Keratinocyte (primary cell): Measurements from ENCODE around the gene SERPINB4. TPM values are rescaled to one million over a fixed set of nuclear protein-coding genes. Genes with fewer than 3 reads are reported as not detected.

ENCODE experiments used
- DNase-seq: peaks from one replicate; pipeline ENCODE4 v3.0.0-alpha.2; 2011; ENCODE audit warnings: low read depth, missing footprints, low spot score
- FAIRE-seq: peaks from 2 replicates; lab custom pipeline; 2011; peaks lifted over from hg19 to GRCh38; lab: Jason Lieb, UNC
- H2AFZ ChIP-seq: 2 replicates; pipeline ENCODE4 v1.6.0; 2012; ENCODE audit warnings: low read length, control low read depth, inconsistent platforms; ENCODE audit not compliant: control insufficient read depth
- H3K27ac ChIP-seq: 2 replicates; pipeline ENCODE4 v1.5.1; 2011; ENCODE audit warnings: low read length; ENCODE audit not compliant: control insufficient read depth, insufficient read depth
- H3K27me3 ChIP-seq: 3 replicates; pipeline ENCODE4 v1.6.0; 2011; ENCODE audit warnings: low read length; ENCODE audit not compliant: control insufficient read depth, insufficient read depth; ENCODE audit errors: extremely low read depth
- H3K36me3 ChIP-seq, 2 experiments: 2 replicates in 1 of 2; 3 replicates in 1 of 2; pipeline ENCODE4 v1.5.1; 2011; ENCODE audit warnings: low read length in 2 of 2, mild to moderate bottlenecking in 1 of 2; ENCODE audit not compliant: control insufficient read depth in 2 of 2, insufficient read depth in 2 of 2; ENCODE audit errors: extremely low read depth in 1 of 2
- H3K4me1 ChIP-seq: 3 replicates; pipeline ENCODE4 v1.5.1; 2011; ENCODE audit warnings: low read length; ENCODE audit not compliant: control insufficient read depth, insufficient read depth; ENCODE audit errors: extremely low read depth
- H3K4me2 ChIP-seq: 3 replicates; pipeline ENCODE4 v1.6.0; 2011; ENCODE audit warnings: low read depth, low read length; ENCODE audit not compliant: control insufficient read depth, insufficient read depth; ENCODE audit errors: extremely low read depth
- H3K4me3 ChIP-seq, 3 experiments: fragments of 200-600 bp in 1 of 3; sonication (generic) in 1 of 3; 2 replicates in 2 of 3; 3 replicates in 1 of 3; pipeline ENCODE4 v1.5.1; 2011 to 2016; ENCODE audit warnings: low read length in 3 of 3, mild to moderate bottlenecking in 3 of 3, control low read depth in 2 of 3, inconsistent platforms in 1 of 3, low read depth in 1 of 3, mixed read lengths in 1 of 3, mixed run types in 1 of 3, moderate library complexity in 1 of 3; ENCODE audit not compliant: control insufficient read depth in 2 of 3, insufficient read depth in 2 of 3; ENCODE audit errors: extremely low read depth in 1 of 3
- H3K79me2 ChIP-seq: 2 replicates; pipeline ENCODE4 v1.6.0; 2012; ENCODE audit warnings: low read length; ENCODE audit not compliant: control insufficient read depth, insufficient read depth
- H3K9ac ChIP-seq: 3 replicates; pipeline ENCODE4 v1.6.0; 2011; ENCODE audit warnings: low read length; ENCODE audit not compliant: control insufficient read depth, insufficient read depth; ENCODE audit errors: extremely low read depth
- H3K9me1 ChIP-seq: 3 replicates; pipeline ENCODE4 v1.6.0; 2011; ENCODE audit warnings: low read length; ENCODE audit not compliant: control insufficient read depth, insufficient read depth; ENCODE audit errors: extremely low read depth
- H3K9me3 ChIP-seq: 2 replicates; pipeline ENCODE4 v1.5.1; 2012; ENCODE audit warnings: low read depth, low read length; ENCODE audit not compliant: control insufficient read depth
- H4K20me1 ChIP-seq: 3 replicates; pipeline ENCODE4 v1.6.0; 2011; ENCODE audit warnings: low read length; ENCODE audit not compliant: control insufficient read depth, insufficient read depth; ENCODE audit errors: extremely low read depth
- EZH2 ChIP-seq: IDR thresholded peaks from one replicate; pipeline ENCODE4 v1.6.1; 2012; ENCODE audit warnings: inconsistent platforms, mild to moderate bottlenecking, low read length, moderate library complexity
- dilution Hi-C: fragments of 300-500 bp; cut with MboI; formaldehyde crosslinking; loops from one replicate; pipeline ENCODE4 v1.7.0; 2020; ENCODE audit warnings: low sequenced_read_pairs; ENCODE audit not compliant: extremely low pct_ligation_motif_present
- polyA plus RNA-seq, 5 experiments: library from polyadenylated mRNA; depleted of rRNA in 3 of 5; stranded (reverse) in 3 of 5; stranded (forward) in 1 of 5; unstranded in 1 of 5; fragments of >200 nt; gene quantifications; 1 replicate in 1 of 5; 2 replicates in 3 of 5; 3 replicates in 1 of 5; pipeline versions ENCODE4 v1.2.1 to v1.2.3, GENCODE V29; 2011 to 2012; ENCODE audit warnings: missing spikeins in 2 of 5, low read depth in 1 of 5, low replicate concordance in 1 of 5
- TF ChIP-seq, protein P1 (sequence below), 3 experiments: IDR thresholded peaks in 1 of 3; conservative IDR thresholded peaks in 1 of 3; optimal IDR thresholded peaks in 1 of 3; 2 replicates in 2 of 3; 3 replicates in 1 of 3; pipeline versions ENCODE3 to v1.5.1; 2011; ENCODE audit warnings: low read length in 3 of 3, mild to moderate bottlenecking in 3 of 3, moderate library complexity in 2 of 3, control low read depth in 1 of 3, inconsistent platforms in 1 of 3; ENCODE audit not compliant: insufficient read depth in 2 of 3; ENCODE audit errors: extremely low read depth in 1 of 3

The SERPINB4 gene
- polyA plus RNA-seq, 1 donor (not counting 4 experiments of a cell fraction or from before 2014, with no cell fraction given): 2.4 TPM

GRCh38 chr18:63679820-63680606 is 36.0 kb upstream of the SERPINB4 start:
- Histone ChIP-seq H3K4me1 (peaks cover 21% of the 10 kb centered on the region), H3K9ac (no peak overlapping the region), H3K4me2 (no peak overlapping the region), H3K27me3 (no peaks in the 10 kb centered on the region), H3K79me2 (no peaks in the 10 kb centered on the region), H3K4me3 (no peak overlapping the region), H3K9me1 (no peaks in the 10 kb centered on the region), H3K9me3 (no peaks in the 10 kb centered on the region), H2AFZ (no peak overlapping the region), H4K20me1 (no peaks in the 10 kb centered on the region), H3K27ac (no peak overlapping the region), H3K36me3 (no peaks in the 10 kb centered on the region)
- dilution Hi-C loops: no loop called here
- TF ChIP-seq, protein P1, sequence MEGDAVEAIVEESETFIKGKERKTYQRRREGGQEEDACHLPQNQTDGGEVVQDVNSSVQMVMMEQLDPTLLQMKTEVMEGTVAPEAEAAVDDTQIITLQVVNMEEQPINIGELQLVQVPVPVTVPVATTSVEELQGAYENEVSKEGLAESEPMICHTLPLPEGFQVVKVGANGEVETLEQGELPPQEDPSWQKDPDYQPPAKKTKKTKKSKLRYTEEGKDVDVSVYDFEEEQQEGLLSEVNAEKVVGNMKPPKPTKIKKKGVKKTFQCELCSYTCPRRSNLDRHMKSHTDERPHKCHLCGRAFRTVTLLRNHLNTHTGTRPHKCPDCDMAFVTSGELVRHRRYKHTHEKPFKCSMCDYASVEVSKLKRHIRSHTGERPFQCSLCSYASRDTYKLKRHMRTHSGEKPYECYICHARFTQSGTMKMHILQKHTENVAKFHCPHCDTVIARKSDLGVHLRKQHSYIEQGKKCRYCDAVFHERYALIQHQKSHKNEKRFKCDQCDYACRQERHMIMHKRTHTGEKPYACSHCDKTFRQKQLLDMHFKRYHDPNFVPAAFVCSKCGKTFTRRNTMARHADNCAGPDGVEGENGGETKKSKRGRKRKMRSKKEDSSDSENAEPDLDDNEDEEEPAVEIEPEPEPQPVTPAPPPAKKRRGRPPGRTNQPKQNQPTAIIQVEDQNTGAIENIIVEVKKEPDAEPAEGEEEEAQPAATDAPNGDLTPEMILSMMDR (optimal IDR thresholded peaks at IDR 0.05 in 1 of 3, IDR thresholded peaks at IDR 0.05 in 1 of 3, conservative IDR thresholded peaks at IDR 0.05 in 1 of 3; ENCODE audit: extremely low read depth in 1 of 3, insufficient read depth in 2 of 3, low read length in 3 of 3): peak in 1 of 3 experiments; percentile 17
- TF ChIP-seq EZH2: no peak
- DNase-seq (no peak), FAIRE-seq (peak; percentile 26)

DNA sequence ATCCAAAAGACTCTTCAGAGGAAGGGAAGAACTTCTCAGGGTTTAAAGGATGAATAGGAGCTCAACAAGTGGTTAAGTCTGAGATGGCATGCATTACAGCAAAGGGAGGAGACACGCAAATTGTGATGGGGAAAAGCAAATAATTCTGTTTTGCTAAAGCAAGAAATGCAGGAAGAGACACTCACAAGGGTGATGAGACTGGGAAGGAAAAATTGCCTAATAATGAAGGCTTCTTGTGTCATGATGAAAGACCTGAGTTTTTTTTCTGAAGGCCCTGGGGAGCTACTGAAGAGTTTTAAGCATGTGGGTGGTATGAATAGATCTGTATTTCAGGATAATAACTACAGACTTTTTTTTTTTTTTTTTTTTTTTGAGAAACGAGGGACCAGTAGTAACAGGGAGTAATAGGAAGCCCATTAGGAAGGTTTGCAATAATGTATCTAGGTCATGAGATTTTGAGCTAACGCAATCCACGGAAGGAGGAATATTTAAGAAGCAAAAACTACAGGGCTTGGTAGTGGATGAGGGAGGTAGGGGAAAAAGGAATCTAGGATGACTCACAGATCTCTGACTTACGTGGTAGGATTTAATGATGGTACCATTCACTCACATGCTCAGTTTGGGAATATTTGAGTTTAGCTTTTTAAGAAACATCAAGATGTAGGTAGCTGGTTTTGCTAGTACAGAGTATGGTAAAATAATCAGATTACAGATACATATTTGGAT is 33.6 kb upstream of the SERPINB4 start:
- Histone ChIP-seq H3K4me3 (no peak overlapping the region), H3K9me1 (no peaks in the 10 kb centered on the region), H3K27ac (no peak overlapping the region), H3K9me3 (no peaks in the 10 kb centered on the region), H3K27me3 (no peaks in the 10 kb centered on the region), H3K79me2 (no peaks in the 10 kb centered on the region), H4K20me1 (no peaks in the 10 kb centered on the region), H3K9ac (no peak overlapping the region), H3K4me1 (no peaks in the 10 kb centered on the region), H3K36me3 (no peaks in the 10 kb centered on the region), H2AFZ (no peak overlapping the region), H3K4me2 (no peak overlapping the region)
- dilution Hi-C loops: no loop called here
- peak; percentile 20 for FAIRE-seq
- DNase-seq: no peak
- TF ChIP-seq, protein P1 (optimal IDR thresholded peaks at IDR 0.05 in 1 of 3, IDR thresholded peaks at IDR 0.05 in 1 of 3, conservative IDR thresholded peaks at IDR 0.05 in 1 of 3; ENCODE audit: extremely low read depth in 1 of 3, insufficient read depth in 2 of 3, low read length in 3 of 3): no peak
- TF ChIP-seq EZH2: no peak
